ENCODE data around the gene PTPRZ1.

PTPRZ1 gene

GRCh38 chr7:122094549-122094948, 221.6 kb downstream of the PTPRZ1 start:
- no peak for DNase-seq
- H3K27ac ChIP-seq, result no peak overlapping the region
- no peaks in the 10 kb centered on the region for H3K9me3 ChIP-seq
- TF ChIP-seq, protein P1, sequence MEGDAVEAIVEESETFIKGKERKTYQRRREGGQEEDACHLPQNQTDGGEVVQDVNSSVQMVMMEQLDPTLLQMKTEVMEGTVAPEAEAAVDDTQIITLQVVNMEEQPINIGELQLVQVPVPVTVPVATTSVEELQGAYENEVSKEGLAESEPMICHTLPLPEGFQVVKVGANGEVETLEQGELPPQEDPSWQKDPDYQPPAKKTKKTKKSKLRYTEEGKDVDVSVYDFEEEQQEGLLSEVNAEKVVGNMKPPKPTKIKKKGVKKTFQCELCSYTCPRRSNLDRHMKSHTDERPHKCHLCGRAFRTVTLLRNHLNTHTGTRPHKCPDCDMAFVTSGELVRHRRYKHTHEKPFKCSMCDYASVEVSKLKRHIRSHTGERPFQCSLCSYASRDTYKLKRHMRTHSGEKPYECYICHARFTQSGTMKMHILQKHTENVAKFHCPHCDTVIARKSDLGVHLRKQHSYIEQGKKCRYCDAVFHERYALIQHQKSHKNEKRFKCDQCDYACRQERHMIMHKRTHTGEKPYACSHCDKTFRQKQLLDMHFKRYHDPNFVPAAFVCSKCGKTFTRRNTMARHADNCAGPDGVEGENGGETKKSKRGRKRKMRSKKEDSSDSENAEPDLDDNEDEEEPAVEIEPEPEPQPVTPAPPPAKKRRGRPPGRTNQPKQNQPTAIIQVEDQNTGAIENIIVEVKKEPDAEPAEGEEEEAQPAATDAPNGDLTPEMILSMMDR (IDR thresholded peaks at IDR 0.05), result no peak
- H3K36me3 ChIP-seq, result peaks cover 34 to 47% (median 40%) of the 10 kb centered on the region in 3 donors
- H3K27me3 ChIP-seq, result no peaks in the 10 kb centered on the region
- H3K4me3 ChIP-seq, result no peak overlapping the region
- H3K4me1 ChIP-seq, result no peaks in the 10 kb centered on the region
- intact Hi-C loops (cut with DNase I; ENCODE audit: low total_unique reads), result no loop called here

DNA sequence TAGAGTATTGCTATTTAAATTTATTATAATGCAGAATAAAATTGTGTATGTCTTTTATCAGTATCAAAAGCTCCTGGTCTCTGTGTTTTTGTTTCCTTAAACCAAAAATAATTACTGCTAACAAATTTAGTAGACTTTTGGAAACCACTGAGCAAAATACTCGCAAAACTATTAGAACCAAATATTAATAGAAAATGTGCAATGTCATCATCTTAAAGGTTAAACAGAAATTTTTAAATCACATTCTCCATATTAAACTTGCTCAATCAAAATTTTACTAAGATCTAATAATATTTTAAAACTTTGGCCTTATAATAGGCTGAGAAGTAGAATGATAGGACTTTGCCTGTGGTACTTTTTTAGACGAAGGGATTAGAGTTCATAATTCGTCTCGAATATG, 222.7 kb downstream of the PTPRZ1 start:
- Histone ChIP-seq H3K4me1 (no peaks in the 10 kb centered on the region), H3K9me3 (no peaks in the 10 kb centered on the region), H3K27ac (no peak overlapping the region), H3K4me3 (no peak overlapping the region), H3K27me3 (no peaks in the 10 kb centered on the region), H3K36me3 (peaks cover 36 to 43% (median 38%) of the 10 kb centered on the region in 3 donors)
- TF ChIP-seq, protein P1 (IDR thresholded peaks at IDR 0.05), result no peak
- intact Hi-C loops (cut with DNase I; ENCODE audit: low total_unique reads), result no loop called here
- no peak for DNase-seq

DNA sequence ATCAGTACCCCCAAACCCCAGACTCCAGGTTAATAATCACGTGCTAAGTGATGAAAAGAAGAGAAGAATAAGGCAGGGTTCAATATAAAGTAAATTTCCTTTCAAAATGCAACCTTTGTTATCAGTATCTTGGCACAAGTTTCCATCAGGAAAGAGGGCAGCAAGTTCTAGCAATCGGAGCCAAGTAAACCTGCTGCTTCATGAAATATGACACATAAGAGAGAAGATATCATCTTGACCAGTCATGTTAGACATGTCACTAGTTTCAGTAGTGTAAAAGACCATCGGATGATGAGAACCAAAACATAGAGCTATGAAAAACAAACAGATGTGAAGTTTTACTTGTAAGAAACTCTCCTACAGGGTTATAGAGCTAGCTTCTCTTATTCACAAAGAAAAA, 227.1 kb downstream of the PTPRZ1 start:
- intact Hi-C loops (cut with DNase I; ENCODE audit: low total_unique reads), result no loop called here
- no peak overlapping the region for H3K4me3 ChIP-seq
- DNase-seq, result no peak
- H3K4me1 ChIP-seq, result no peaks in the 10 kb centered on the region
- H3K27ac ChIP-seq, result no peak overlapping the region
- no peaks in the 10 kb centered on the region for H3K27me3 ChIP-seq
- TF ChIP-seq, protein P1 (IDR thresholded peaks at IDR 0.05), result no peak
- H3K36me3 ChIP-seq, result peaks cover 54 to 61% (median 59%) of the 10 kb centered on the region in 3 donors
- H3K9me3 ChIP-seq, result peaks cover 0 to 17% (median 16%) of the 10 kb centered on the region in 3 donors

DNA sequence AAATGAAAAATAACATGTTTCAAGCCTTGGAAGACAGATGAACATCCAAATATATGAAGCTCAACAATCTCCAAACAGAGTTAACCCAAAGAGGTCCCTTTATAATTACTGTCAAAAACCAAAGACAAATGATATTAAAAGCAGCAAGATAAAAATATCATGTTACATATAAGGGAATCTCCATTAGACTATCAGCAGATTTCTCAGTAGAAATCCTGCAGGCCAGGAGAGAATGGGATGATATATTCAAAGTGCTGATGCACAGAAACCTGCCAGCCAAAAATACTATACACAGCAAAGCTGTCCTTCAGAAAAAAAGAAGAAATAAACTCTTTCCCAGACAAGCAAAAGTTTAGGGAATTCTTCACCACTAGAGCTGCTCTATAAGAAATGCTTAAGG, 230.1 kb downstream of the PTPRZ1 start:
- intact Hi-C loops (cut with DNase I; ENCODE audit: low total_unique reads), result no loop called here
- Histone ChIP-seq H3K9me3 (peaks cover 0 to 17% (median 16%) of the 10 kb centered on the region in 3 donors), H3K27me3 (no peaks in the 10 kb centered on the region), H3K36me3 (peaks cover 53 to 78% (median 66%) of the 10 kb centered on the region in 3 donors), H3K4me3 (no peak overlapping the region), H3K4me1 (no peaks in the 10 kb centered on the region), H3K27ac (no peak overlapping the region)
- TF ChIP-seq, protein P1 (IDR thresholded peaks at IDR 0.05), result no peak
- DNase-seq, result no peak

All from tibial artery (tissue), 4 donors.